A673 (cell line): ENCODE data around the gene SLC4A4. TPM values are rescaled to one million over a fixed set of nuclear protein-coding genes. Genes with fewer than 3 reads are reported as not detected.

Source experiments
- BruUV-seq: library from RNA; stranded (reverse); fragments of 400-500 nt; replicated peaks from 2 replicates; lab custom pipeline; 2021; lab: Mats Ljungman, UMichigan
- CTCF ChIA-PET: fragments of 300-600 bp; sonication (Branson Sonifier 250); formaldehyde crosslinking; loops from one replicate; lab custom pipeline; 2022; ENCODE audit warnings: antibody characterized with exemption; lab: Charles Lee
- POLR2A ChIA-PET: fragments of 300-600 bp; sonication (Branson Sonifier 250); formaldehyde crosslinking; loops from one replicate; lab custom pipeline; 2022; ENCODE audit warnings: antibody characterized with exemption; ENCODE audit not compliant: low non-redundant PET; lab: Charles Lee
- DNase-seq: peaks from one replicate; pipeline ENCODE4 v3.0.0-alpha.2; 2015; ENCODE audit warnings: low spot score
- H3K27ac ChIP-seq: fragments of 200-600 bp; sonication (generic); 2 replicates; pipeline ENCODE4 v1.5.1; 2016; ENCODE audit warnings: mixed run types, low read depth, mild to moderate bottlenecking, mixed read lengths, antibody characterized with exemption, low read length; ENCODE audit not compliant: poor library complexity, severe bottlenecking
- H3K27me3 ChIP-seq: fragments of 200-600 bp; sonication (generic); replicated peaks from 2 replicates; pipeline ENCODE4 v1.6.1; 2017; ENCODE audit warnings: mixed run types, low read depth, mild to moderate bottlenecking, mixed read lengths, antibody characterized with exemption, low read length; ENCODE audit not compliant: insufficient read depth, poor library complexity
- H3K36me3 ChIP-seq: fragments of 200-600 bp; sonication (generic); 2 replicates; pipeline ENCODE4 v1.6.1; 2016; ENCODE audit warnings: mixed run types, mild to moderate bottlenecking, mixed read lengths, antibody characterized with exemption, low read length; ENCODE audit not compliant: insufficient read depth, poor library complexity, severe bottlenecking
- H3K4me1 ChIP-seq: fragments of 200-600 bp; sonication (generic); 2 replicates; pipeline ENCODE4 v1.6.1; 2017; ENCODE audit warnings: mixed run types, mild to moderate bottlenecking, mixed read lengths, antibody characterized with exemption, low read length; ENCODE audit not compliant: insufficient read depth, poor library complexity, severe bottlenecking
- H3K4me3 ChIP-seq: fragments of 200-600 bp; sonication (generic); 2 replicates; pipeline ENCODE4 v1.5.1; 2016; ENCODE audit warnings: low read depth, mixed run types, mild to moderate bottlenecking, mixed read lengths, low read length; ENCODE audit not compliant: poor library complexity, severe bottlenecking
- H3K9me3 ChIP-seq: fragments of 200-600 bp; sonication (generic); 2 replicates; pipeline ENCODE4 v1.6.1; 2016; ENCODE audit warnings: mixed run types, low read depth, mild to moderate bottlenecking, mixed read lengths, antibody characterized with exemption, low read length; ENCODE audit not compliant: poor library complexity, severe bottlenecking
- EZH2 ChIP-seq: fragments of 200-600 bp; sonication (generic); IDR thresholded peaks from 2 replicates; pipeline ENCODE4 v1.6.1; 2017; ENCODE audit warnings: borderline replicate concordance, low read depth, mild to moderate bottlenecking, mixed read lengths, antibody characterized with exemption, low read length; ENCODE audit not compliant: poor library complexity, severe bottlenecking
- intact Hi-C: fragments of 100-400 bp; cut with micrococcal nuclease; formaldehyde crosslinking; loops from one replicate; pipeline ENCODE4 v1.10.0; 2022; ENCODE audit not compliant: unreplicated experiment
- total RNA-seq: library from RNA; stranded (reverse); gene quantifications from 2 replicates; pipeline ENCODE4 v1.2.3, GENCODE V29; 2021
- TF ChIP-seq, protein P1 (sequence below): fragments of 300-800, 200-600 bp; sonication (generic); conservative IDR thresholded peaks from 2 replicates; pipeline ENCODE4 v1.5.1; 2017; ENCODE audit warnings: low read depth, mild to moderate bottlenecking, antibody characterized with exemption, low read length, moderate library complexity, mixed read lengths

SLC4A4 gene
- total RNA-seq, 1 experiment from 2014 or later = 1.2 TPM

DNA sequence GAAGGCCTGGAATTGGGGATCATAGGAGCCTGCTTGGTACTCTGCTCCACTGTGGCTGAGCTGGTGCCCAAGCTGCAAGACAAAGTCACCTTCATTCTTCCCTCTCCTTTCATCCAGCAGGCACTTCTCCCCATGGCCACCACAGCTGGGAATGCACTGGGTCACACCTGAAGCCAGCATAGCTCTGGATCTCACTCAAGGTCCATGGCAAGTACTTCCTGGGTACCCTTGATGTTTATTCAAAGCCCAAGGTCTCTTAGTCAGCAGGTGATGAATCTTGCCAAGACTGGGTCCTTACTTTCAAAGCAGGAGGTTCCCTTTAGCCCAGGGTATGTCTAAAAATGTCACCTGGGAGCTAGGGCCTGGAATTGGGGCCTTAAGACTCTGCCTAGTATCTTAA, 4.9 kb upstream of the SLC4A4 start:
- Histone ChIP-seq H3K4me1 (no peaks in the 10 kb centered on the region), H3K27me3 (no peaks in the 10 kb centered on the region), H3K9me3 (no peaks in the 10 kb centered on the region), H3K27ac (no peak overlapping the region), H3K4me3 (no peak overlapping the region), H3K36me3 (no peaks in the 10 kb centered on the region)
- no peak for TF ChIP-seq EZH2
- TF ChIP-seq, protein P1, sequence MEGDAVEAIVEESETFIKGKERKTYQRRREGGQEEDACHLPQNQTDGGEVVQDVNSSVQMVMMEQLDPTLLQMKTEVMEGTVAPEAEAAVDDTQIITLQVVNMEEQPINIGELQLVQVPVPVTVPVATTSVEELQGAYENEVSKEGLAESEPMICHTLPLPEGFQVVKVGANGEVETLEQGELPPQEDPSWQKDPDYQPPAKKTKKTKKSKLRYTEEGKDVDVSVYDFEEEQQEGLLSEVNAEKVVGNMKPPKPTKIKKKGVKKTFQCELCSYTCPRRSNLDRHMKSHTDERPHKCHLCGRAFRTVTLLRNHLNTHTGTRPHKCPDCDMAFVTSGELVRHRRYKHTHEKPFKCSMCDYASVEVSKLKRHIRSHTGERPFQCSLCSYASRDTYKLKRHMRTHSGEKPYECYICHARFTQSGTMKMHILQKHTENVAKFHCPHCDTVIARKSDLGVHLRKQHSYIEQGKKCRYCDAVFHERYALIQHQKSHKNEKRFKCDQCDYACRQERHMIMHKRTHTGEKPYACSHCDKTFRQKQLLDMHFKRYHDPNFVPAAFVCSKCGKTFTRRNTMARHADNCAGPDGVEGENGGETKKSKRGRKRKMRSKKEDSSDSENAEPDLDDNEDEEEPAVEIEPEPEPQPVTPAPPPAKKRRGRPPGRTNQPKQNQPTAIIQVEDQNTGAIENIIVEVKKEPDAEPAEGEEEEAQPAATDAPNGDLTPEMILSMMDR = no peak
- BruUV-seq = no TSS peak
- intact Hi-C loops = no loop called here
- ChIA-PET CTCF (no interaction called here), POLR2A (no interaction called here)
- no peak for DNase-seq

DNA sequence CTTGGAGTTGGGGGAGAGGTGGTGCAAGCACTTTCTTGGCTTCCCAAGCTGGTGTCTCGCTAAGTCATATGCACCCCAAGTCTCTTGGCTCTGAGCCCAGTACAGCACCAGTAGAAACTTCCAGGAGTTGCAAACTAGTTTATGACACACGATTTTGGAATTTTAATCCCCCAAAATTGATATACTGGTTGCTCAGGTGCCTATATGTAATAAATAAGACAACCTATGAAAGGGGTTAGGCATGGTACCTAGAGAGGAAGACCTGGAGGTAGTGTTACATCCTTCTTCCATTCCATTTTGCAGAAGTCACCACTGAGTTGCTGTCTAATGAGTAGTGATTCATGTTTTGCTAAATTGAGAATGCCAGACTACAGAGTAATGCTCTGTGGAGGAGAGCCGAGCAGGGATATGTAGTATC, 4.3 kb upstream of the SLC4A4 start:
- Histone ChIP-seq H3K4me3 (no peak overlapping the region), H3K27me3 (no peaks in the 10 kb centered on the region), H3K27ac (no peak overlapping the region), H3K36me3 (no peaks in the 10 kb centered on the region), H3K9me3 (no peaks in the 10 kb centered on the region), H3K4me1 (no peaks in the 10 kb centered on the region)
- ChIA-PET POLR2A (no interaction called here), CTCF (no interaction called here)
- no TSS peak for BruUV-seq
- intact Hi-C loops = no loop called here
- no peak for TF ChIP-seq EZH2
- no peak for DNase-seq

DNA sequence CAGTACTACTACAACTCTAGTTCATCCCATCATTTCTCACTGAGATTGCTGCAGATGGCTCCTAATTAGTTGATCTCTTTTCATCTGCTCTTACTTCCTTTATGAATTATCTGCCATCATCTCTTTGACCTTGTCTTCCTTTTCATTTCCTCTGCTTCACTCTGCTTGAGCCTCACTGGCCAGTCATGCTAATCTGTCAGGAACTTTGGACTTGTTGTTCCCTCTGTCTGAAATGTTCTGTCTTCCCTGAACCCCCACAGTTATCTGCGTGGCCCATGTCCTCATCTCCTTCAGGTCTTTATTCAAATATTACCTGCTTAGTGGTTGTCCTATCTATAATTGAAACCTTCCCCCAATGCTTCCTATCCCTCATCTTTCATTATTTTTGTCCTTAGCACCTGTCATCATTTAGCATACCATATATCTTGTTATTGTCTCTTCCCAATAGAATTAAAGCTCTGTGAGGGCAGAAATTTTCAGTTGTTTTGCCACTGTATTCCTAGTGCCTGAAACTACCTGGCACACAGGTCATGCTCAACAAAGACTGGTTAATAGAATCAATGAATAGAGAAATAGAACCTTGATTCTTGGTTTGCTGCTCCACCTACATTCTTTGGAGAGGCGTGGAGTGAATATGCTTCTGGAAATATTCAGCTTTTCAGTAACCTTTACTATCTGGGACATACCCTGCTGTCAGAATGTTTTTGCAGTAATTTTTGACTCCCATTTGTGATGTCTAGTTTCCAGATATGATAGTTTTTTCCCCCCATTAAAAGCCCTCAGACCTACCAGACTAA, 5.0 kb downstream of the SLC4A4 start:
- Histone ChIP-seq H3K4me1 (no peaks in the 10 kb centered on the region), H3K36me3 (no peaks in the 10 kb centered on the region), H3K27me3 (no peaks in the 10 kb centered on the region), H3K27ac (no peak overlapping the region), H3K4me3 (no peak overlapping the region), H3K9me3 (no peaks in the 10 kb centered on the region)
- ChIA-PET POLR2A (no interaction called here), CTCF (no interaction called here)
- BruUV-seq = no TSS peak
- intact Hi-C loops = no loop called here
- TF ChIP-seq, protein P1 = no peak
- no peak for TF ChIP-seq EZH2
- no peak for DNase-seq

DNA sequence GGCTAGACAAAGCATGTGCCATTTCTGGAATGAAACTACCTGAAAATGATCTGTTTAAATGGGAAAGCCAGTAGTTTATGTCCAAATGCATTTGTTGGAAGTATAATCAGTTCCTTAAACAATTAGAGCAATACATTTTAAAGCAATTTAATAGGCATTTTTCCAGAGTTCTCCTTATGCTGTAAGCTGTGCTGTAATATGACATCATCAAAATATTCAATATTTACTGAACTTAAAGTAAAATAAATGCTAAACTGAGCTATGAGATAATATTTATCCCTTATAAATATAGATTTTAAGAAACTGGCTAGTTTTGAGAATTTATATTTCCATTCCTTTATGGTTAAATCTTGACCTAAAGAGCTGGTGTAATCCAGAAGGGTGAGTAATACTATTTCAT, 7.9 kb downstream of the SLC4A4 start:
- POLR2A ChIA-PET = no interaction called here
- H3K4me3 ChIP-seq = no peak overlapping the region
- no peak for TF ChIP-seq EZH2
- TF ChIP-seq, protein P1 = no peak
- no peaks in the 10 kb centered on the region for H3K27me3 ChIP-seq
- H3K9me3 ChIP-seq = no peaks in the 10 kb centered on the region
- DNase-seq = no peak
- intact Hi-C loops = no loop called here
- H3K36me3 ChIP-seq = no peaks in the 10 kb centered on the region
- H3K27ac ChIP-seq = no peak overlapping the region
- H3K4me1 ChIP-seq = no peaks in the 10 kb centered on the region
- CTCF ChIA-PET = no interaction called here
- no TSS peak for BruUV-seq
